OCI-LY1 (cell line): ENCODE data around the gene SLC15A5.

ENCODE experiments used
- H2AFZ ChIP-seq: fragments of 200-600 bp; sonication (generic), shearing (Covaris generic); 2 replicates; pipeline ENCODE4 v1.6.0; 2014; ENCODE audit warnings: antibody characterized with exemption, mild to moderate bottlenecking, low read length
- H3F3A ChIP-seq: fragments of 200-600 bp; sonication (generic), shearing (Covaris generic); 2 replicates; pipeline ENCODE4 v1.6.0; 2014; ENCODE audit warnings: mild to moderate bottlenecking, antibody characterized with exemption, low read length, moderate library complexity; ENCODE audit not compliant: insufficient read depth
- H3K27ac ChIP-seq: fragments of 200-600 bp; sonication (generic); 2 replicates; pipeline ENCODE4 v1.5.1; 2014; ENCODE audit warnings: low read length, mixed run types, mild to moderate bottlenecking, low read depth; ENCODE audit not compliant: poor library complexity, severe bottlenecking
- H3K27me3 ChIP-seq: fragments of 200-600 bp; sonication (generic); 2 replicates; pipeline ENCODE4 v1.6.0; 2014; ENCODE audit warnings: antibody characterized with exemption, mild to moderate bottlenecking, low read length, moderate library complexity; ENCODE audit not compliant: insufficient read depth
- H3K36me3 ChIP-seq: fragments of 200-600 bp; sonication (generic); 2 replicates; pipeline ENCODE4 v1.6.1; 2014; ENCODE audit warnings: mild to moderate bottlenecking, antibody characterized with exemption, low read length, moderate library complexity, mixed read lengths; ENCODE audit not compliant: insufficient read depth
- H3K4me1 ChIP-seq: fragments of 200-600 bp; sonication (generic); 2 replicates; pipeline ENCODE4 v1.5.1; 2014; ENCODE audit warnings: mild to moderate bottlenecking, low read length, moderate library complexity; ENCODE audit not compliant: insufficient read depth, severe bottlenecking
- H3K4me2 ChIP-seq: fragments of 200-600 bp; sonication (generic), shearing (Covaris generic); 2 replicates; pipeline ENCODE4 v1.6.1; 2014; ENCODE audit warnings: low read length
- H3K4me3 ChIP-seq: fragments of 200-600 bp; sonication (generic); 2 replicates; pipeline ENCODE4 v1.5.1; 2014; ENCODE audit warnings: low read length, low read depth, mild to moderate bottlenecking, mixed read lengths; ENCODE audit not compliant: poor library complexity, severe bottlenecking
- H3K79me2 ChIP-seq: fragments of 200-600 bp; shearing (Covaris generic); 2 replicates; pipeline ENCODE4 v1.6.1; 2016; ENCODE audit warnings: mixed run types, low read length, mixed read lengths; ENCODE audit not compliant: insufficient read depth
- H3K9ac ChIP-seq: fragments of 200-600 bp; sonication (generic), shearing (Covaris generic); 2 replicates; pipeline ENCODE4 v1.6.1; 2014; ENCODE audit warnings: mild to moderate bottlenecking, low read length, mixed read lengths
- H3K9me2 ChIP-seq: fragments of 200-600 bp; sonication (generic), shearing (Covaris generic); 2 replicates; pipeline ENCODE4 v1.6.1; 2014; ENCODE audit warnings: low read depth, mild to moderate bottlenecking, low read length, mixed read lengths
- H3K9me3 ChIP-seq: fragments of 200-600 bp; shearing (Covaris generic); 2 replicates; pipeline ENCODE4 v1.6.1; 2014; ENCODE audit warnings: low read length, mixed read lengths
- H4K20me1 ChIP-seq: fragments of 200-600 bp; sonication (generic), shearing (Covaris generic); 2 replicates; pipeline ENCODE4 v1.6.0; 2016; ENCODE audit warnings: mild to moderate bottlenecking, low read length; ENCODE audit not compliant: insufficient read depth
- CTCF ChIP-seq: fragments of 200-600 bp; sonication (generic), shearing (Covaris generic); IDR thresholded peaks from 2 replicates; pipeline ENCODE4 v1.5.1; 2017; ENCODE audit warnings: mild to moderate bottlenecking, antibody characterized with exemption, low read length, moderate library complexity, mixed read lengths
- EZH2 ChIP-seq: fragments of 200-600 bp; sonication (generic), shearing (Covaris generic); IDR thresholded peaks from 2 replicates; pipeline ENCODE4 v1.8.0; 2017; ENCODE audit warnings: borderline replicate concordance, mixed run types, mild to moderate bottlenecking, antibody characterized with exemption, low read length, moderate library complexity, mixed read lengths

SLC15A5 gene

GRCh38 chr12:16174282-16174681 is 103.2 kb downstream of the SLC15A5 start:
- no peak overlapping the region for H3K27ac ChIP-seq
- H3K79me2 ChIP-seq: no peaks in the 10 kb centered on the region
- no peaks in the 10 kb centered on the region for H3K4me1 ChIP-seq
- no peak overlapping the region for H3K4me3 ChIP-seq
- H3K36me3 ChIP-seq: no peaks in the 10 kb centered on the region
- no peak overlapping the region for H3K9ac ChIP-seq
- no peak overlapping the region for H2AFZ ChIP-seq
- TF ChIP-seq CTCF (no peak), EZH2 (no peak)
- no peak overlapping the region for H3K4me2 ChIP-seq
- no peaks in the 10 kb centered on the region for H3K27me3 ChIP-seq
- no peaks in the 10 kb centered on the region for H3K9me3 ChIP-seq
- no peaks in the 10 kb centered on the region for H3F3A ChIP-seq
- H3K9me2 ChIP-seq: no peaks in the 10 kb centered on the region
- H4K20me1 ChIP-seq: no peaks in the 10 kb centered on the region

DNA sequence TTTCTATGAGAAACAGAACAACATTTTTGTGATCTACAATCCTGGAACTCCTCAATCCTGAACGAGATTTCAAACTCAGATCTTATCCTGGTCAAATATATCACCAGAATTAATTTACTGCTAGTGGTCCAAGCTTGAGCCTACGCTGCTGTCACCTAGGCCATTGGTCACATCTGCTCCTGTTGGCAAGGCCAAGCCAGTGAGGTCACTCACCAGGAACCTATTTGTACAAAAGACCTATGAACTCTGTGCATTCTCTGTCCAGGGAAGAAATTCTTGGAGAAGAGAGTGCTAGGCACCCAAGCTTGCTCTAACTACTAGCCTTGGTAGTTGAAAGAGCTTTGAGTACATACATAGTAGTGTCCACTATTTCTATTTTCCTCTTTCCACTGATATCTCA is 106.1 kb downstream of the SLC15A5 start:
- Histone ChIP-seq H3K9me3 (no peaks in the 10 kb centered on the region), H3K4me2 (no peak overlapping the region), H3K4me3 (no peak overlapping the region), H3K9me2 (no peaks in the 10 kb centered on the region), H3K9ac (no peak overlapping the region), H3F3A (no peaks in the 10 kb centered on the region), H3K27ac (no peak overlapping the region), H2AFZ (no peak overlapping the region), H4K20me1 (no peaks in the 10 kb centered on the region), H3K4me1 (no peaks in the 10 kb centered on the region), H3K36me3 (no peaks in the 10 kb centered on the region), H3K79me2 (no peaks in the 10 kb centered on the region), H3K27me3 (no peaks in the 10 kb centered on the region)
- no peak for TF ChIP-seq EZH2
- no peak for TF ChIP-seq CTCF

- Histone ChIP-seq H3K79me2 (no peaks in the 10 kb centered on the region), H3K27ac (no peak overlapping the region), H3K9me3 (no peaks in the 10 kb centered on the region), H3K27me3 (no peaks in the 10 kb centered on the region), H3K36me3 (no peaks in the 10 kb centered on the region), H4K20me1 (no peaks in the 10 kb centered on the region), H3K9me2 (no peaks in the 10 kb centered on the region), H3K4me1 (no peaks in the 10 kb centered on the region), H3K4me3 (no peak overlapping the region), H3K4me2 (no peak overlapping the region), H3K9ac (no peak overlapping the region), H2AFZ (no peak overlapping the region), H3F3A (no peaks in the 10 kb centered on the region)
- TF ChIP-seq EZH2: no peak
- TF ChIP-seq CTCF: no peak
Observed at GRCh38 chr12:16168078-16168477, 109.4 kb downstream of the SLC15A5 start.
